ENCODE data around the gene COPZ2. TPM values are rescaled to one million over a fixed set of nuclear protein-coding genes. Genes with fewer than 3 reads are reported as not detected.

COPZ2 gene
- total and polyA plus RNA-seq, 10 donors = 6.0 to 15.0 (median 8.8) TPM

- intact Hi-C loops (cut with DNase I; ENCODE audit: low total_unique reads) = no loop called here
- Histone ChIP-seq H3K4me3 (no peak overlapping the region), H3K36me3 (no peaks in the 10 kb centered on the region), H3K4me1 (peaks cover 8 to 18% (median 16%) of the 10 kb centered on the region in 6 donors), H3K27me3 (replicated peaks in 1 of 7) (peaks cover 0 to 65% (median 14%) of the 10 kb centered on the region in 7 donors), H3K9me3 (no peaks in the 10 kb centered on the region), H3K27ac (no peak overlapping the region)
- TF ChIP-seq POLR2AphosphoS5 (IDR thresholded peaks at IDR 0.05) = no peak
- no peak for DNase-seq
- 85 to 98% (median 92%) methylated on average over 3 of the region's 3 CpGs for WGBS, 5 donors
Observed at GRCh38 chr17:48010193-48010592, 27.4 kb downstream of the COPZ2 start.

- Histone ChIP-seq H3K27me3 (replicated peaks in 1 of 7) (peaks cover 0 to 39% (median 7%) of the 10 kb centered on the region in 7 donors), H3K27ac (no peak overlapping the region), H3K4me1 (peaks cover 8 to 34% (median 22%) of the 10 kb centered on the region in 6 donors), H3K9me3 (no peaks in the 10 kb centered on the region), H3K36me3 (no peaks in the 10 kb centered on the region), H3K4me3 (no peak overlapping the region)
- intact Hi-C loops (cut with DNase I; ENCODE audit: low total_unique reads) = no loop called here
- TF ChIP-seq POLR2A (IDR thresholded peaks at IDR 0.05) = no peak
- no peak for TF ChIP-seq CTCF (IDR thresholded peaks at IDR 0.05 in 8 of 11, conservative IDR thresholded peaks at IDR 0.05 in 3 of 11)
- no peak for TF ChIP-seq POLR2AphosphoS5 (IDR thresholded peaks at IDR 0.05)
- WGBS, 5 donors = 86 to 91% (median 90%) methylated on average over 12 of the region's 12 CpGs
- DNase-seq = peak; percentile 24
Observed at GRCh38 chr17:48006936-48007709, 30.5 kb downstream of the COPZ2 start.

- WGBS, 5 donors = 60 to 74% (median 70%) methylated on average over 3 of the region's 3 CpGs
- peaks cover 0 to 36% (median 15%) of the 10 kb centered on the region in 6 donors for H3K4me1 ChIP-seq
- no peaks in the 10 kb centered on the region for H3K36me3 ChIP-seq
- no peak for TF ChIP-seq POLR2A (IDR thresholded peaks at IDR 0.05)
- no peak for TF ChIP-seq CTCF (IDR thresholded peaks at IDR 0.05 in 8 of 11, conservative IDR thresholded peaks at IDR 0.05 in 3 of 11)
- TF ChIP-seq POLR2AphosphoS5 (IDR thresholded peaks at IDR 0.05) = no peak
- intact Hi-C loops (cut with DNase I; ENCODE audit: low total_unique reads) = no loop called here
- no peak overlapping the region for H3K4me3 ChIP-seq
- DNase-seq = peak; percentile 1
- peaks cover 0 to 17% (median 0%) of the 10 kb centered on the region in 7 donors for H3K27me3 ChIP-seq (replicated peaks in 1 of 7)
- H3K27ac ChIP-seq = no peak overlapping the region
- no peaks in the 10 kb centered on the region for H3K9me3 ChIP-seq
Observed at GRCh38 chr17:48004983-48005382, 32.6 kb downstream of the COPZ2 start.

- peak overlapping the region in 5 of 8 donors; percentile 26 to 84 (median 77) for H3K27ac ChIP-seq
- no peak for DNase-seq
Observed at GRCh38 chr17:48003417-48004151, 34.0 kb downstream of the COPZ2 start.

More at GRCh38 chr17:48003417-48004151, 34.0 kb downstream of the COPZ2 start:
- no peaks in the 10 kb centered on the region for H3K36me3 ChIP-seq
- H3K27me3 ChIP-seq (replicated peaks in 1 of 7) = peaks cover 0 to 6% (median 0%) of the 10 kb centered on the region in 7 donors
- intact Hi-C loops (cut with DNase I; ENCODE audit: low total_unique reads) = no loop called here
- TF ChIP-seq CTCF (IDR thresholded peaks at IDR 0.05 in 8 of 11, conservative IDR thresholded peaks at IDR 0.05 in 3 of 11) (no peak), POLR2A (IDR thresholded peaks at IDR 0.05) (no peak), POLR2AphosphoS5 (IDR thresholded peaks at IDR 0.05) (no peak)
- H3K9me3 ChIP-seq = no peaks in the 10 kb centered on the region
- H3K4me3 ChIP-seq = no peak overlapping the region
- 69 to 84% (median 82%) methylated on average over 17 of the region's 17 CpGs for WGBS, 5 donors
- peaks cover 0 to 36% (median 15%) of the 10 kb centered on the region in 6 donors for H3K4me1 ChIP-seq

Data from spleen (tissue), 11 donors.